ENCODE results near the gene MYO10. TPM values are rescaled to one million over a fixed set of nuclear protein-coding genes. Genes with fewer than 3 reads are reported as not detected.

MYO10 gene
- total and polyA plus RNA-seq, 2 of the 8 experiments (the other 6 are each of a cell fraction or from before 2014, with no cell fraction given), result 21.5 to 107 TPM

- no peaks in the 10 kb centered on the region for H3K9me3 ChIP-seq (ENCODE audit: insufficient read depth in 2 of 2, low read depth in 1 of 2, low read length in 1 of 2)
- no peak overlapping the region for H2BK5ac ChIP-seq (ENCODE audit: low read depth, low read length)
- H4K20me1 ChIP-seq (replicated peaks in 1 of 2; ENCODE audit: control insufficient read depth in 1 of 2, insufficient read depth in 2 of 2, low read length in 2 of 2), result peaks cover 3 to 4% of the 10 kb centered on the region in 2 experiments
- H3K56ac ChIP-seq (replicated peaks; ENCODE audit: insufficient read length, low read depth, low read length), result no peak overlapping the region
- H3K36me3 ChIP-seq (ENCODE audit: control insufficient read depth in 2 of 4, insufficient read depth in 4 of 4, low read length in 3 of 4), result peaks cover 33 to 91% (median 54%) of the 10 kb centered on the region in 4 experiments
- no peak overlapping the region for H2BK12ac ChIP-seq (ENCODE audit: low read depth, low read length)
- H2AFZ ChIP-seq (ENCODE audit: low read length), result no peak overlapping the region
- H3K27ac ChIP-seq (ENCODE audit: low read depth, low read length), result peak overlapping the region; percentile 6; the same call in 1 of the 2 replicates
- no peak overlapping the region for H3K9ac ChIP-seq (replicated peaks in 1 of 4; ENCODE audit: extremely low read depth in 1 of 4, low read depth in 3 of 4, low read length in 3 of 4)
- peaks cover 6% of the 10 kb centered on the region for H3K79me1 ChIP-seq (ENCODE audit: low read depth, low read length)
- H3K79me2 ChIP-seq (ENCODE audit: control insufficient read depth in 1 of 2, insufficient read depth in 2 of 2, low read length in 2 of 2), result peaks cover 7 to 57% of the 10 kb centered on the region in 2 experiments
- no peaks in the 10 kb centered on the region for H3K27me3 ChIP-seq (replicated peaks in 1 of 4; ENCODE audit: control insufficient read depth in 3 of 4, extremely low read depth in 1 of 4, insufficient read depth in 3 of 4, low read length in 3 of 4)
- H3K14ac ChIP-seq (ENCODE audit: insufficient read length), result no peak overlapping the region
- DNase-seq (ENCODE audit: low read depth in 1 of 2, low spot score in 2 of 2) (no peak), FAIRE-seq (peak; percentile 28)
- H3K4me2 ChIP-seq (ENCODE audit: insufficient read depth in 1 of 2, low read depth in 2 of 2, low read length in 2 of 2), result peak overlapping the region in 1 of 2 experiments; percentile 24; a peak in 1 of 4 replicates
- H4K8ac ChIP-seq (ENCODE audit: extremely low read depth, insufficient read depth, low read length), result no peak overlapping the region
- TF ChIP-seq POLR2A (IDR thresholded peaks at IDR 0.05; ENCODE audit: control extremely low read depth in 1 of 2, low read depth in 2 of 2, low read length in 2 of 2), result no peak
- TF ChIP-seq YY1 (IDR thresholded peaks at IDR 0.05; ENCODE audit: low read depth, low read length), result peak; percentile 41; the same call in 1 of the 2 replicates
- H2BK20ac ChIP-seq (ENCODE audit: low read length), result no peak overlapping the region
- ChIA-PET POLR2A (ENCODE audit: partially characterized antibody) (interaction anchor here (1.0 to 1.8 kb wide), 2 partner anchors 10 to 17 kb away, joined by 4 to 5 read pairs; no protein-coding TSS in a partner anchor), CTCF (ENCODE audit: partially characterized antibody) (interaction anchor here (0.6 to 2.1 kb wide), 3 partner anchors 11 to 85 kb away, joined by 3 to 17 read pairs (median 6); no protein-coding TSS in a partner anchor)
- 32% methylated on average over 2 of the region's 2 CpGs; no CpG with 5 or more reads in 1 of the 2 experiments for WGBS, 2 experiments (ENCODE audit: extremely low coverage in 1 of 2, insufficient coverage in 1 of 2, insufficient read length in 1 of 2, insufficient replicate concordance in 2 of 2, low coverage in 1 of 2, low lambda C conversion rate in 2 of 2, missing lambda C conversion rate in 1 of 2)
- peaks cover 4 to 19% (median 14%) of the 10 kb centered on the region in 4 experiments; a peak in 4 of 7 replicates for H3K4me1 ChIP-seq (replicated peaks in 1 of 4; ENCODE audit: control insufficient read depth in 3 of 4, insufficient read depth in 4 of 4, low read length in 3 of 4)
- no peaks in the 10 kb centered on the region for H3K23me2 ChIP-seq (ENCODE audit: low read depth, low read length)
- no peak overlapping the region for H4K91ac ChIP-seq (replicated peaks; ENCODE audit: insufficient read length, low read length)
- no peak overlapping the region for H3K4me3 ChIP-seq (ENCODE audit: extremely low read depth in 1 of 4, insufficient read depth in 2 of 4, low read depth in 3 of 4, low read length in 4 of 4)
- no peak overlapping the region for H2BK15ac ChIP-seq (ENCODE audit: low read length)
- H2AK5ac ChIP-seq (ENCODE audit: low read depth, low read length), result no peak overlapping the region
- H4K5ac ChIP-seq (ENCODE audit: insufficient read length, low read depth, low read length), result no peak overlapping the region
- no peak overlapping the region for H3K23ac ChIP-seq (ENCODE audit: insufficient read length)
- H2BK120ac ChIP-seq (replicated peaks; ENCODE audit: low read depth, low read length), result no peak overlapping the region
- H3K18ac ChIP-seq (ENCODE audit: extremely low read depth, low read length), result no peak overlapping the region
- no peak overlapping the region for H3K4ac ChIP-seq (replicated peaks; ENCODE audit: insufficient read length, low read depth, low read length)
Observed at GRCh38 chr5:16702964-16703363, 233.1 kb downstream of the MYO10 start.
